IPS-NIHi11 (cell line): ENCODE measurements around the gene EPS8L2.

Experiments
- DNase-seq: peaks from one replicate; pipeline ENCODE4 v3.0.0; 2012; ENCODE audit warnings: mixed read lengths, low spot score

The EPS8L2 gene

GRCh38 chr11:776561-777287 lies 70.7 kb downstream of the EPS8L2 start:
- peak; percentile 97 for DNase-seq
